Ascending aorta (tissue), 2 donors: ENCODE measurements around the gene MYPN. TPM values are rescaled to one million over a fixed set of nuclear protein-coding genes. Genes with fewer than 3 reads are reported as not detected.

Experiments
- DNase-seq, 2 donors: peaks; one replicate each; pipeline ENCODE4 v3.0.0-alpha.2; 2019; ENCODE audit warnings: low spot score in 2 of 2
- H3K27ac ChIP-seq, 2 donors: fragments of 200-600 bp; sonication (generic); one replicate each; pipeline ENCODE4 v1.5.1; 2016 to 2017; ENCODE audit warnings: mild to moderate bottlenecking in 1 of 2
- H3K27me3 ChIP-seq: fragments of 200-600 bp; sonication (generic); one replicate; pipeline ENCODE4 v1.5.1; 2017
- H3K36me3 ChIP-seq, 2 donors: fragments of 200-600 bp; sonication (generic); one replicate each; pipeline ENCODE4 v1.5.1; 2016
- H3K4me1 ChIP-seq, 2 donors: fragments of 200-600 bp; sonication (generic); one replicate each; pipeline ENCODE4 v1.5.1; 2016 to 2017; ENCODE audit warnings: mild to moderate bottlenecking in 1 of 2
- H3K4me3 ChIP-seq, 2 donors: fragments of 200-600 bp; sonication (generic); one replicate each; pipeline ENCODE4 v1.5.1; 2016 to 2017; ENCODE audit warnings: mild to moderate bottlenecking in 1 of 2
- H3K9me3 ChIP-seq, 2 donors: fragments of 200-600 bp; sonication (generic); one replicate each; pipeline ENCODE4 v1.5.1; 2016
- CTCF ChIP-seq, 3 experiments: fragments of 200-600 bp in 2 of 3; fragments of 450-650 bp in 1 of 3; sonication (generic) in 2 of 3; IDR thresholded peaks; one replicate each; pipeline ENCODE4 v1.5.1; 2016 to 2019; ENCODE audit warnings: antibody characterized with exemption in 3 of 3, mild to moderate bottlenecking in 1 of 3, moderate library complexity in 1 of 3
- intact Hi-C: fragments of 100-400 bp; cut with DNase I; formaldehyde crosslinking; loops from one replicate; pipeline ENCODE4 v1.15.1; 2023
- total RNA-seq: library from RNA; depleted of rRNA; stranded (reverse); fragments of >200 nt; gene quantifications from one replicate; pipeline ENCODE4 v1.1.0, GENCODE V29; 2016

The MYPN gene
- total RNA-seq: not detected

GRCh38 chr10:68109331-68109730 lies at the start of gene MYPN:
Gene MYPN (plus strand): TSS chr10:68109488. CDS start chr10:68121439, 11,951 bp downstream.
- no peak for DNase-seq
- Histone ChIP-seq H3K36me3 (no peaks in the 10 kb centered on the region), H3K9me3 (no peaks in the 10 kb centered on the region), H3K27me3 (no peaks in the 10 kb centered on the region), H3K4me3 (no peak within 1 kb of the TSS), H3K27ac (no peak within 1 kb of the TSS), H3K4me1 (no peaks in the 10 kb centered on the region)
- intact Hi-C loops: no loop called here
- no peak for TF ChIP-seq CTCF (IDR thresholded peaks at IDR 0.05)

- Histone ChIP-seq H3K4me3 (no peak overlapping the region), H3K9me3 (no peaks in the 10 kb centered on the region), H3K36me3 (peaks cover 7 to 10% of the 10 kb centered on the region in 2 donors), H3K27me3 (no peaks in the 10 kb centered on the region), H3K4me1 (peaks cover 0 to 3% of the 10 kb centered on the region in 2 donors), H3K27ac (no peak overlapping the region)
- no peak for TF ChIP-seq CTCF (IDR thresholded peaks at IDR 0.05)
- DNase-seq: no peak
- intact Hi-C loops: loop anchor here (5.0 kb wide), 1 partner anchor 830 kb away; no protein-coding TSS in a partner anchor
These were observed 42.3 kb upstream of the MYPN start for GRCh38 chr10:68067029-68067428.

GRCh38 chr10:68067508-68067907 lies 41.8 kb upstream of the MYPN start:
- H3K27me3 ChIP-seq: no peaks in the 10 kb centered on the region
- no peak for DNase-seq
- no peak overlapping the region for H3K4me3 ChIP-seq
- no peaks in the 10 kb centered on the region for H3K9me3 ChIP-seq
- intact Hi-C loops: loop anchor here (5.0 kb wide), 1 partner anchor 830 kb away; no protein-coding TSS in a partner anchor
- H3K36me3 ChIP-seq: peaks cover 7 to 10% of the 10 kb centered on the region in 2 donors
- H3K27ac ChIP-seq: no peak overlapping the region
- peaks cover 0 to 3% of the 10 kb centered on the region in 2 donors for H3K4me1 ChIP-seq
- no peak for TF ChIP-seq CTCF (IDR thresholded peaks at IDR 0.05)

GRCh38 chr10:68073631-68074030 lies 35.7 kb upstream of the MYPN start:
- Histone ChIP-seq H3K9me3 (no peaks in the 10 kb centered on the region), H3K4me1 (peaks cover 0 to 6% of the 10 kb centered on the region in 2 donors), H3K27me3 (no peaks in the 10 kb centered on the region), H3K27ac (no peak overlapping the region), H3K4me3 (peak overlapping the region; percentile 87 to 99), H3K36me3 (peaks cover 5 to 6% of the 10 kb centered on the region in 2 donors)
- no peak for DNase-seq
- intact Hi-C loops: loop anchor here (2.0 kb wide), 4 partner anchors 81 to 257 kb away; partner anchors contain the start of gene SIRT1
- TF ChIP-seq CTCF (IDR thresholded peaks at IDR 0.05): no peak

- TF ChIP-seq CTCF (IDR thresholded peaks at IDR 0.05): no peak
- DNase-seq: no peak
- Histone ChIP-seq H3K9me3 (no peaks in the 10 kb centered on the region), H3K36me3 (peaks cover 5 to 6% of the 10 kb centered on the region in 2 donors), H3K4me3 (peak overlapping the region; percentile 87 to 99), H3K27me3 (no peaks in the 10 kb centered on the region), H3K4me1 (peaks cover 0 to 6% of the 10 kb centered on the region in 2 donors), H3K27ac (peak overlapping the region; percentile 99 to 100)
- intact Hi-C loops: loop anchor here (2.0 kb wide), 4 partner anchors 81 to 257 kb away; partner anchors contain the start of gene SIRT1
These were observed 35.1 kb upstream of the MYPN start for GRCh38 chr10:68074031-68074774.
